GM19372 (cell line): ENCODE data around the gene PCYT1A.
"Not testable (repeated sequence)": the region's sequence is repeated elsewhere in the genome, so short reads cannot be mapped to it uniquely, and the experiment has no call there.

ENCODE experiments used
- ATAC-seq: cut with Tn5 transposase; IDR thresholded peaks from one replicate; pipeline ENCODE4 v1.9.1; 2021; ENCODE audit warnings: mild to moderate bottlenecking, low read depth, moderate library complexity; ENCODE audit not compliant: unreplicated experiment

Gene PCYT1A

DNA sequence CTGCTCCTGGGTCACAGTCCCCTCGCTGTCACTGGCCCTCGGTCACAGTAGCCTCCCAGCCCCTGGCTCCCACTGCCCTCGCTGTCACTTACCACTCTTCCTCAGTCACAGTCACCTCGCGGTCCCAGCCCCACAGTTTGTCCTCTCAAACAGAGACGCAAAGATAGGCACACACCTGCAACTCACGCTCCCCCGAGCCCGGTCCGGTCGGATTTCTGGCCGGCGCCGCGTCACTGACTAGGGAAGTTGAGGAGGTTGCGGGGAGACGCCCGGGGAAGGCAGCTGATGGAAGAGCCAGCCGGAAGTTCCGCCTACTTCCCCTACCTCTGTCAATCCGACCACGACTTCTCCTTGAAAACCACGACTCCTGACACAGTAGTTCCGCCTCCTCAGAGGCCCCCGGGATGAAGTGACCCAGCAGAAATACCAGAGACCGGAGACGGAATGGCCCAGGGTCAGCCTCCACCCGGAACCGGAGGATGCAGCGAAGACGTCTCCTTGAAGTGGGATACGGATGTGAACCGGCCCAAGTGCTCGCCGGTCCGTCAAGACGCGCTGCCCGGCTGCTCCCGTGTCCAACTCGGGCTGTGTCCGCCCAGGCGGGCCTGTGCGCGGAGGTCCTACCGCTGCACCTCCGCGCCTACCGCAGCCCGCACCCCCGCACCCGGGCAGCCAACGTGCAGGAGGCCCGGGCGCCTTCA lies at the start of gene PCYT1A:
PCYT1A (minus strand) TSS at position 287 of the 701 bp plus-strand sequence. CDS start 17,195 bp downstream, outside the sequence.
- peak; percentile 81 for ATAC-seq

DNA sequence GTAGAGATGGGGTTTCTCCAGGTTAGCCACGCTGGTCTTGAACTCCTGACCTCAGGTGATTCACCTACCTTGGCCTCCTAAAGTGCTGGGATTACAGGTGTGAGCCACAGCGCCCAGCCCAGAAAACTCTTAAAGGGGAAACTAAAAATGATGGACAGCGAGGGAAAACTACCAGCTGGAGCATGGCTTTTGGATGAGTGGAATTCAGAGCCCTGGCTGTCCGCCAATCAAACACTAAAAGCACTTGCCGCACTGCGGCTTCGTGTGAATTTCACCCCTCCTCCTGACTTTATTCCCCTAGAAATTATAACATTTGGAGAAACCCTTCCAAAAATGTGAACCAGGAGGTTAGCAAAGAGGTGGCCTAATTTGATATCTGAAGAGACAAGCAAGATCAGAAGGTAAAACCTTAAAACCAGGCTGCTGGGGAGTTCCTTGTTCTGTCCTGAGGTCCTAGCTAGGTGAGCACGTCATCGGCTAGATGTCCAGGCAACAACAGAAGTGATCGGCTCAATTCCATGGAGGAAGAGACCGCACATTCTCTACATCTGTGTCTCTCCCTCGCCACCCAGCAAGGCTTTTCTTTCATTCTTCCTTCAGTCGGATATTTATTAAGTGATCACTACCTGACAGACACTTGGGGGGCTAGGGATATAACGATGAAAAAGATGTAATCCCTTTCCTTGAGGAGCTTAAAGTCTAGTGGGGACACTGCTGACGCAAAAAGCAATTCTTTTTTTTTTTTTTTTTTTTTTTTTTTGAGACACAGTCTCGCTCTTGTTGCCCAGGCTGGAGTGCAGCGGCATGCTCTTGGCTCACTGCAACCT lies 49.0 kb upstream of the PCYT1A start:
- no peak for ATAC-seq

DNA sequence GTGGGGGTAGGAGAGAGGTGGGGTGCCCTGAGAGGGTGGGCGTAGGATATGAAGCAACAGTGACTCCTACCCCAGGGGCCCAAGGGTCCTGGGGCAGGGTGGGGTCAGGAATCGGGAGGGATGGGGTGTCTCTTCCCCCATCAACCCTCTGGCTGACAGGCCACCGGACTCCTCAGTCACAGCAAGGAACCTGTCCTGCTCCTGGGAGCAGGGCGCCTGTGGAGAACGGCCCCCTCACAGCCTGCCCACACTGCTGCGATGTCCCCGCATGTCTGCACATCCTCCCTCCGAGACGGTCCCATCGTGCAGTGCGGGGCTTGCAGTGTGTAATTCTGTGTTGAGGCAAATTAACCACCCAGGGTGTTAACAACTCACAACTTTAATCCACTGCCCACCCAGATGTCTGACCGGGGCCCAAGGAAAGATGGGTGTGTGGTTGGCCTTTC lies 48.0 kb upstream of the PCYT1A start:
- ATAC-seq = no peak

DNA sequence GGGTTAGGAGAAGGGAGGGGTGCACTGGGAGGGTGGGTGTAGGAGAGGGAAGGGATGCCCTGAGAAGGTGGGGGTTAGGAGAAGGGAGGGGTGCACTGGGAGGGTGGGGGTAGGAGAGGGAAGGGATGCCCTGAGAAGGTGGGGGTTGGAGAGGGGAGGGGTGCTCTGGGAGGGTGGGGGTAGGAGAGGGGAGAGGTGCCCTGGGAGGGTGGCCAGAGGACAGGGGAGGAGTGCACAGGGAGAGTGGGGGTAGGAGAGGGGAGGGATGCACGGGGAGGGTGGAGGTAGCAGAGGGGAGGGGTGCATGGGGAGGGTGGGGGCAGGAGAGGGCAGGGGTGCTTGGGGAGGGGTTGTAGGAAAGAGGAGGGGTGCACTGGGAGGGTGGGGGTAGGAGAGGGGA lies 47.5 kb upstream of the PCYT1A start:
- ATAC-seq = no peak

DNA sequence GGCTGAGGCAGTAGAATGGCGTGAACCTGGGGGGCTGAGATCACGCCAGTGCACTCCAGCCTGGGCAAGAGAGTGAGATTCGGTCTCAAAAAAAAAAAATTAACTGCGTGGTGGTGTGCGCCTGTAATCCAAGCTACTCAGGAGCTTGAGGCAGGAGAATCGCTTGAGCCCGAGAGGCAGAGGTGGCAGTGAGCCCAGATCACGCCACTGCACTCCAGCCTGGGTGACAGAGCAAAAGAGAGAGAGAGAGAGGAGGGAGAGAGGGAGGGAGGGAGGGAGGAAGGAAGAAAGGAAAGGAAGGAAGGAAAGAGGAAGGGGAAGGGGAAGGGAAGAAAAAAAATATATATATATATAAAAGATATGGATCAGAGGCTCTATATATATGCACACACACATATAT lies 44.6 kb upstream of the PCYT1A start:
- no peak for ATAC-seq

DNA sequence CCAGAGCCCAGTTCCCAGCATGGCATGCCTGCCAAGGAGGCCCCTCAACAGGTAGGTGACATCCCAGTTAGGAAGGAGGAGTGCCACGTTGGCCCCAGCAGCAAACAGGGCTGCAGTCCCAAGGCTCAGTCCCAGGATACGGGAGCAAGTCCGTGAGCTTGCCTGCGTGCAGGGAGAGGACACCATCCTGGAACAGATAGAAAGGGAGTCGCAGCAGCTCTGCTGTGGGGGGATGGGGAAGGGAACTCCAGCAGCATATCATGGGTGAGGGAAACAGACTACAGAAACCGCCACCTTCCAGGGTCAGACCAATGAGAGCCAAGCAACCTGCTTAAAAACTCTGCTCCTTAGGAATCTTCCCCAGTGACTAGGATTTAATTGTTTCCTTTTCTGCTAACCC lies 39.9 kb upstream of the PCYT1A start:
- ATAC-seq = no peak

DNA sequence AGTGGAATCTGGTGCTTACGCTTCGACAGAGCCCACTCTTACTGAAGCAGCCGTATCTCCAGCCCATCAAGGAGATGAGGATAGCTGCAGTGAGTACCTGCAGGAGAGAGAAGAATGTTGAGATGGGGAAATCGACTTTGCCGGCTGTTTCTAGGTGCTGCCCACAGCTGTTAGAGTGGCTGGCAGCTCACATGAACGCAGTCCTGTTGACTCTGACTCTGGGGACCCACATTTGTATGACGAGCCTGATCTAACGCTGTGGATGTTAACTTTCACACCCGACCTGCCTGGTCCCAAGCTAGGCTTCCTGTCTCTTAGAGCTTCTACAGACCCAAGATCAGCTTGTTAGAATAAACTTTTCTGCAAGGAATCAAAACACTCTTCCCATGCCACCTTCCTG lies 39.4 kb upstream of the PCYT1A start:
- ATAC-seq = no peak

DNA sequence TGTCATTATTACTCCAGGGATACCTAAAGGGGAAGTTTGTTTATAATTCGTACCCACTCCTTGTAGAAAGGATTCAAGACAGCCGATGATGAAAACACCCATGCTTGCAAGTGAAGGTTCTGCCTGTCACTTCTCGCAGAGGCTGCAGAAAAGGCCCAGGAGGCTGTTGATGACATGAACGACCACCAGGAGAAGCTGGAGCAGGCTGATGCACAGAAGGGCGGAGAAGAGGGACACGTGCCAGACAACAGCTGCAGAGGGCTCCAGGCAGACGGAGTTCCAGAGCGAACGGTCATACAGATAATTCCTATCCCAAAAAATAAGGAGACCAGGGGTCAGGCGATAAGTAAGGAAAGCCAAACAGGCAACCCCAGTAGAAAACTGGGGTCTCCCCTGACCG lies 36.2 kb upstream of the PCYT1A start:
- no peak for ATAC-seq

DNA sequence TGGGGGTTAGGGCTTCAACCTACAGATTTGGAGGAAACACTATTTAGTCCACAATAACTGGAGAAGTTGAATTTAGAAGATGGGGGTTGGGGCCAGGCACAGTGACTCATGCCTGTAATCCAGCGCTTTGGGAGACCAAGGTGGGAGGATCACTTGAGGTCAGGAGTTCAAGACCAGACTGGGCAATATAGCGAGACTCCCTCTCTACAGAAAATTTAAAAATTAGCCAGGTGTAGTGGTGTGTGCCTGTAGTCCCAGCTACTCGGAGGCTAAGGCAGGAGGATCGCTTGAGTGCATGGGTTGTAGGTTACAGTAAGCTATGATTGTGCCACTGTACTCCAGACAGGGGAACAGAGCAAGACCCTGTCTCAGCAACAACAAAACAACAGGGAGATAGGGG lies 35.5 kb upstream of the PCYT1A start:
- no peak for ATAC-seq

DNA sequence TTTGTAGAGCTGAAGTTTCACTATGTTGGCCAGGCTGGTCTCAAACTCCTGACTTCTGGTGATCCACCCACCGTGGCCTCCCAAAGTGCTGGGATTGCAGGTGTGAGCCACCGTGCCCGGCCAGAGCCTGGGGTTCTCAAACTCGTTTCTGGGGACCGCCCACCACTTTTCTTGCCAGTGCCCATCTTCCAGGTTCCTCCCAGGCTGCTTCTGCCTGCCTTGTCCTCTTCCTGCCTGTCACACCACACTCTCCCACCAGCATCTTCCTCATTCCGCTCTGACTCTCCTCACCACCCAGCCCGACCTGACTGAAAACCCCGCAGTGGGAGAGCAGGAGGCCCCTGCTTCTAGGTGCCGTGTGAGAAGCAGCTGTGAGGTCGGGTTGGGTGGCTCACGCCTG lies 33.6 kb upstream of the PCYT1A start:
- ATAC-seq = no peak

DNA sequence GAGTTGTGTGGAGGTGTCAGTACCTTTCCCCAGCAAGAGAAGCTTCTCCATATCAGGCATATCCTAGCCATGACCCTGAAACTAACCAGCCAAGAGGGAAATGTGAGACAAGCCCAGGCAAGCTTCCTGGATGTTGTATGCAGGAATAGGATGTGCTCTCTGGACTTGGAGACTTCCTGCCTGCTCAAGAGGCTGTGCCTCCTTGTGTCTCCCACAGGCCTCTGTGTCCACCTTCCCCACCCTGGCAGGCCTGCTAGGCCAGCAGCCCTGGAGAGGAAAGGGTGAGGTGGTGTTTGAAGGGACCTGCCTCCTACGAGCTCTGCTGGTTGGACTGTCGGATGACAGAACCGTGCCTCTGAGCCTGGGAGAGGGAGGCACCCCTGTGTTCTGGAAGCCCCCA lies 32.6 kb upstream of the PCYT1A start:
- no peak for ATAC-seq

DNA sequence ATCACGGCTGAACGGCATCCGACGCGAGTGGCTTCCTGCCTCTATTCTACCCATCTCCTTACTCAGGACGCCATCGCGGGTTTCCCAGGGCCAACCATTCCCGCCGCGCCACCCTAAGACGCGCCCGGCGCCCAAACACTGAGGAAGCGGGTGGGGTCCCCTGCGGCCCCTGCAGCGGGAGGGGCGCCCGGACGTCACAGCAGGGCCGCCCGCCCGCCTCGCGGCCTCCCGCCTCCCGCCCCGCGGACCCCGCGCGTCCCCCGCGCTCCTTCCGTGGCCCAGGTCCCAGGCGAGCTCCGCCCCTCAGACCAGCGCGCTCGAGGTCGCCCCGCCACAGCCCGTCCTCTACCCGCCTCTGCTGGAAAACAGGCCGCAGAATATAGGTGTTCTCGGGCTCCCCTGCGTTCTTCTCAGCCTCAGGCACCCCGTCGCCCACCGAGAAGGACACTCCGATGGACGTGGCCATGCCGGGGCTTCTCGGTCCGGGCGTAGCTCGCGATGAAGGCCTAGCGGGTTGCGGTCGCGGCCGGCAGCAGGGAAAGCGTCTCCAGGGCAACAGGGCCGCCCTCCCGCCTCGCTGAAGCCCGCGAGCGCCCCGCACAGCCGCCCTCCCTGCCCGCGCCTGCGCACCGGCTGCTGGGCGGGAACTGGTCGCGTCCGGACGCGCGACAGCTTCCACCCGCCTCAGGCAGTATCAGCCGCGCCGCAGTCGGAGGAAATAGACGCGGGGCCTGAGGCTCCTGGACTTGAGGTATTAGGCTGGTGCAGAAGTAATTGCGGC lies 30.4 kb upstream of the PCYT1A start, which contains the start of gene DYNLT2B:
DYNLT2B (minus strand) TSS at position 554 of the 781 bp plus-strand sequence; CDS start at position 466, 88 bp downstream.
- ATAC-seq = peak; percentile 84

DNA sequence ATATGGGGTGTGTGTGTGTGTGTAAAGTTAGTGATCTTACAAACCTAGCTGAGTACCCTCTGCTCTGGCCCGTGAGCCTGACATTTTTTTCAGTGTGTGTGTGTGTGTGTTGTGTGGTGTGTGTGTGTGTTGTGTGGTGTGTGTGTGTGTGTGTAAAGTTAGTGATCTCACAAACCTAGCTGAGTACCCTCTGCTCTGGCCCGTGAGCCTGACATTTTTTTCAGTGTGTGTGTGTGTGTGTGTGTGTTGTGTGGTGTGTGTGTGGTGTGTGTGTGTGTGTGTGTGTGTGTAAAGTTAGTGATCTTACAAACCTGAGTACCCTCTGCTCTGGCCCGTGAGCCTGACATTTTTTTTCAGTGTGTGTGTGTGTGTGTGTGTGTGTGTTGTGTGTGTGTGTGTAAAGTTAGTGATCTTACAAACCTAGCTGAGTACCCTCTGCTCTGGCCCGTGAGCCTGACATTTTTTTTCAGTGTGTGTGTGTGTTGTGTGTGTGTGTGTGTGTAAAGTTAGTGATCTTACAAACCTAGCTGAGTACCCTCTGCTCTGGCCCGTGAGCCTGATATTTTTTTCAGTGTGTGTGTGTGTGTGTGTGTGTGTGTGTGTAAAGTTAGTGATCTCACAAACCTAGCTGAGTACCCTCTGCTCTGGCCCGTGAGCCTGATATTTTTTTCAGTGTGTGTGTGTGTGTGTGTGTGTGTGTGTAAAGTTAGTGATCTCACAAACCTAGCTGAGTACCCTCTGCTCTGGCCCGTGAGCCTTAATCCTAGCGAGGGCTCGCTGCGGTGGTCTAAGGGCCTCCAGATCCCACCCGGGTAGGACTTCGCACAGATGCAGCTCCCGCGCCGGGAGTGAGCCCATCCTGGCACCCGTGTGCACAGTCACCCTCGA lies 29.5 kb upstream of the PCYT1A start:
- ATAC-seq = not testable (repeated sequence)

DNA sequence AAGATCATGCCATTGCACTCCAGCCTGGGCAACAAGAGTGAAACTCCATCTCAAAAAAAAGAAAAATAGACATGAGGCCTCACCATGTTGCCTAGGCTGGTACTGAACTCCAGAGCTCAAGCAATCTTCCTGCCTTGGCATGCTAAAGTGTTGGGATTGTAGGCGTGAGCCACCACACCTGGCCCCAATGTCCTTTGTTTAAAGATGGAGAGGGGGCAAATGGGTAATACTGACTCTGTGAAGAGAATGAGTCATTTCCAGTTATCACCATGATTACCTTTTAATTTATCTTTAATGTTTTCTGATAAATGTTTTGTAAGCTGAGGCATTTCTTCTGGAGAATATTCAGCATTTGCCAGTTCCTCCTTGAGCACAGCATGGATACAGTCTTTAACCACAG lies 28.3 kb upstream of the PCYT1A start:
- no peak for ATAC-seq

DNA sequence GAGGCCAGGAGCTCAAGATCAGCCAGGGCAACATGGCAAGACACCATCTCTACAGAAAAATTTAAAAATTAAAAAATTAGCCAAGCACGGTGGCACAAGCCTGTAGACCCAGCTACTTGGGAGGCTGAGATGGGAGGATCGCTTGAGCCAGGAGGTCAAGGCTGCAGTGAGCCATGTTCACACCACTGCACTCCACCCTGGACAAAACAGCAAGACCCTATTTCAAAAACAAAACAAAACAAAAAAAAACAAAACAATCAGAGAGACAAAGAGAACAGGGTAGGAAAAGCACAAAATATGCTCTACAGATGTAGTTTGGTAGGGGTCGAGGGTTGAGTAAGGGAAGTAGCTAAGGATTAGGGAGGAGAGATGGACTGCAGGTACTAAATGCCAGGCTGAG lies 27.1 kb upstream of the PCYT1A start:
- ATAC-seq = no peak

DNA sequence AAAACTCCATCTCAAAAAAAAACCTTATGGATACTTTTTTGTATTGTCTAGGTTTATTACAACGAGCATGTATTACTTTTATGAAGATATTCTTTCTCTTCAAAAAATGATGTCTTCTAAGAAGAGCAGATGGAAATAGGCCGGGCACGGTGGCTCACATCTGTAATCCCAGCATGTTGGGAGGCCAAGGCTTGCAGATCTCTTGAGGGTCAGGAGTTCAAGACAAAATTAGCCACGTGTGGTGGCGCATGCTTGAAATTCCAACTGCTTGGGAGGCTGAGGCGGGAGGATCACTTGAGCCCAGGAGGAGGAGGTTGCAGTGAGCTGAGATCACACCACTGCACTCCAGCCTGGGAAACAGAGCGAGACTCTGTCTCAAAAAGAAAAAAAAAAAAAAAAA lies 26.6 kb upstream of the PCYT1A start:
- not testable (repeated sequence) for ATAC-seq

DNA sequence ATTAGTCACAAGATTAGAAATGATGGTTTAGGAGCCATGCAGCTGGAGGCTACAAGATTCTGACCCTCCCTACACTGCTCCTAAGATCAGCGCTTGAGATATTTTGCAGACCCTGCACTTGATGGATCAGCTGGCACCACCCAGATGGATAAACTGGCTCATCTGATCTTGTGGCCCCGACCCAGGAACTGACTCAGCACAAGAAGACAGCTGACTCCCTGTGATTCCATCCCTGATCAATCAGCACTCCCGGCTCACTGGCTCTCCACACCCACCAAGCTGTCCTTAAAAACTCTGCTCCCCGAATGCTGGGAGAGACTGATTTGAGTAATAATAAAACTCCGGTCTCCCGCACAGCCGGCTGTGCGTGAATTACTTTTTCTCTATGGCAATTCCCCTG lies 15.4 kb upstream of the PCYT1A start:
- ATAC-seq = not testable (repeated sequence)

DNA sequence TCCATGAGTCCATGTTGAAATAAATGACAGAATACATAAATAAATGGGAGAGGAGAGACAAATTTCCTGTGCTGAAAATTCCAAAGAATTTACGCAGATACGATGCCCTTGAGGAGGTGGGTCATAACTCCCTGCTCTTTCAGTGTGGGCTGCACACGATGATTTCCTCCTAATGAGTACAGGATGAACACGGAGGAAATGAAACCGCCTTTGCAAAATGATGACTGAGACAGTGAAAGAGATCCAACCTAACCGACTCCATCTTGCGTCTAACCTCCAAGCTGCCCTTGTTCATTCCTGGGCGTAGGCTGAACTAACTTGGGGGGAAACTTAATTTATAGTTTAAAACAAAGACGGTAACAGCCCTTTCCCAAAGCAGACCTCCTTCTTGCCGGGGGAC lies 15.0 kb upstream of the PCYT1A start:
- not testable (repeated sequence) for ATAC-seq

DNA sequence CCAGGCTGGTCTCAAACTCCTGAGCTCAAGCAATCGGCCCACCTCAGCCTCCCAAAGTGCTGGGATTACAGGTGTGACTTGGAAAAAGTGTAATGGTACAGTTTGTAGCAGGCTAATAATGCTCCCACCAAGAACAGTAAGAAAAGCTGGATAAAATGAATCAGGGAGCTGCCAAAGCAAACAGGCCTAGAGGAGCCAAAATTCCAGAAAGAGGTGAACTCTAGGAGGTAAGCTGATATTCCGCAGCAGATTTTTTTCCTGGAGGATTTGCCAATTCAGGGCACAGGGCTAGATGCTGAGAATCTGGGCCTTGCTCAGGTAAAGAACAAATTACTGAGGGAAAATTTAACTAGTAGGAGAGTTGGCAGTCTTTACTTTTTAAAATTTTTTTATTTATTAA lies 11.0 kb upstream of the PCYT1A start:
- ATAC-seq = no peak
